ENCODE results near the gene DLG2. TPM values are rescaled to one million over a fixed set of nuclear protein-coding genes. Genes with fewer than 3 reads are reported as not detected.
"Not testable (repeated sequence)": the region's sequence is repeated elsewhere in the genome, so short reads cannot be mapped to it uniquely, and the experiment has no call there.

The DLG2 gene
- total RNA-seq, 1 donor, result 1.3 TPM

DNA sequence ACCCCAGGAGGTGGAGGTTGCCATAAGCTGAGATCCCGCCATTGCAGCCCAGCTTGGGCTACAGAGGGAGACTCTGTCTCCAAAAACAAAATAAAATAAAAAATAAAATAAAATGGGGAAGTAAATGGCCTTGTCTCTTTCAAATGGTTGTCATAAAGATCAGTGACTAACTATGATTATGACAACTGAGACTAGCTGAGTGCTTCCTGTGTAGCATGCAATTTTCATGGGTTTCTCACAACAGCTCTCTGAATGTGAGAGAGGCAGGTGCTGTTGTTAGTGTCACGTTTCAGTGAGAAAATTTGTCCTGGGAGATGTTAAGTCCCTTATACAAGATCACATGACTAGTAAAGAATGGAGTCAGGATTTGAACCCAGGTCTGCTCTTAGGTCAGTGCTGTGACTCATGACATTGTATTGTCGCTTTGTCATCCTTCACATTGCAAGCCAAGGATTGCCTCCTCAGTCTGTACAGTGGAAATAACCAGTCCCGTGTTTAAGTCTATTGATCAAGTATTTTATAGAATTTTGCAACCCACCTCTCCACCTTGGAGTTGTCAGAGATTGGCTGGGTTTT is 2177.7 kb downstream of the DLG2 start:
- TF ChIP-seq, protein P1, sequence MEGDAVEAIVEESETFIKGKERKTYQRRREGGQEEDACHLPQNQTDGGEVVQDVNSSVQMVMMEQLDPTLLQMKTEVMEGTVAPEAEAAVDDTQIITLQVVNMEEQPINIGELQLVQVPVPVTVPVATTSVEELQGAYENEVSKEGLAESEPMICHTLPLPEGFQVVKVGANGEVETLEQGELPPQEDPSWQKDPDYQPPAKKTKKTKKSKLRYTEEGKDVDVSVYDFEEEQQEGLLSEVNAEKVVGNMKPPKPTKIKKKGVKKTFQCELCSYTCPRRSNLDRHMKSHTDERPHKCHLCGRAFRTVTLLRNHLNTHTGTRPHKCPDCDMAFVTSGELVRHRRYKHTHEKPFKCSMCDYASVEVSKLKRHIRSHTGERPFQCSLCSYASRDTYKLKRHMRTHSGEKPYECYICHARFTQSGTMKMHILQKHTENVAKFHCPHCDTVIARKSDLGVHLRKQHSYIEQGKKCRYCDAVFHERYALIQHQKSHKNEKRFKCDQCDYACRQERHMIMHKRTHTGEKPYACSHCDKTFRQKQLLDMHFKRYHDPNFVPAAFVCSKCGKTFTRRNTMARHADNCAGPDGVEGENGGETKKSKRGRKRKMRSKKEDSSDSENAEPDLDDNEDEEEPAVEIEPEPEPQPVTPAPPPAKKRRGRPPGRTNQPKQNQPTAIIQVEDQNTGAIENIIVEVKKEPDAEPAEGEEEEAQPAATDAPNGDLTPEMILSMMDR (IDR thresholded peaks at IDR 0.05; ENCODE audit: insufficient read depth, low read depth, low read length), result no peak
- DNase-seq (ENCODE audit: low read depth), result no peak
- no peak overlapping the region for H3K4me3 ChIP-seq (ENCODE audit: low read depth, low read length)

DNA sequence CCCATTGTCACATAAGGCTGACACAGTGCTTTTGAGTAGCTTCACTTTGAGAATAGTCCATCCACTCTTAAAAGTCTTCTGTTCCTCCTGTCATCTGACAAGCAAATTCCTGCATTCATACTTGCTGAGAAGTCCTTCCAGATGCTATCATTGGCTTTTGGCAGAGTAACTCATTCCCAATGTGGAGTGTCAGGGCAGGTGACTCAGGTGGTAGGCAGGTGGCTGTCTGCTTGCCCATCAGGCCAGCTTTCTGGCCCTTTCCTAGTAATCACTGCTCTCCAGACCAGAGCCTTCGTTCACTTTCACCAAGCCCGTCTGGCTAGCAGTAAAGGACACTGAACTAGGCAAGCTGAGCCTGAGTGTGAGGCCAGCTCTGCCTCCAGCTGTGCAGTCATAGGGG is 2178.5 kb downstream of the DLG2 start:
- no peak overlapping the region for H3K4me3 ChIP-seq (ENCODE audit: low read depth, low read length)
- no peak for DNase-seq (ENCODE audit: low read depth)
- TF ChIP-seq, protein P1 (IDR thresholded peaks at IDR 0.05; ENCODE audit: insufficient read depth, low read depth, low read length), result no peak

DNA sequence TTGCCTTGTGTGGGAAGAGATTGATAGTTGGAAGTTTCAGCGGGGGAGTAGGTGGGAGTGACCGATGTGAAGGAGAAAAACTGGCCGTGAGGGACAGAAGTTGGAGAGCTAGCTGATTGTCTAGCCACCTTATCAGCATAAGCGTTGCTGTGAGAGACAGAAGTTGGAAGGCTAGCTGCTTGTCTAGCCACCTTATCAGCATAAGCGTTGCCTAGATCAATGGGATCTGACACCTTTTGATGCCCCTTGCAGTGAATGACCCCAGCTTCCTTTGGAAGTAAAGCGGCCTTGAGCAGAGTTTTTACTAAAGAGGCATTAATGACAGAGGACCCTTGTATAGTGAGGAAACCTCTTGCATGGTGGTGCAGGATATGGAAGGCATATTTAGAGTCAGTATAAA is 2183.3 kb downstream of the DLG2 start:
- not testable (repeated sequence) for DNase-seq (ENCODE audit: low read depth); H3K4me3 ChIP-seq (ENCODE audit: low read depth, low read length)

DNA sequence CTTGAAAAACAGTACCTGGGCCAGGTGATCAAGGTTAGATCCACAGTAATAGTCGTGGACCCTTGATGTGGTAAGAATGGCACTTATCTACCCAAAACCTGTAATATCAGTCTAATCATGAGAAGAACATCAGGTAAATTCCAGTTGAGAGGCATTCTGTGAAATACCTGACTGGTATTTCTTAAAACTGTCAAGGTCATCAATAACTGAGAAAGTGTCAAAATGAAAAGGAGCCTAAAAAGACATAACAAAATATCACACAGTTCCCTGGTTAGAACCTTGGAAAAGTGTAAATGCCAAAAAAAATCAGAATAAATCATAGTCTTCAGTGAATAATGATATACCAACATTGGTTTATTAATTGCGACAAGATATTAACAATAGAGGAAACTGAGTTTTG is 2185.5 kb downstream of the DLG2 start:
- no peak for DNase-seq (ENCODE audit: low read depth)
- TF ChIP-seq, protein P1 (IDR thresholded peaks at IDR 0.05; ENCODE audit: insufficient read depth, low read depth, low read length), result no peak
- H3K4me3 ChIP-seq (ENCODE audit: low read depth, low read length), result no peak overlapping the region

DNA sequence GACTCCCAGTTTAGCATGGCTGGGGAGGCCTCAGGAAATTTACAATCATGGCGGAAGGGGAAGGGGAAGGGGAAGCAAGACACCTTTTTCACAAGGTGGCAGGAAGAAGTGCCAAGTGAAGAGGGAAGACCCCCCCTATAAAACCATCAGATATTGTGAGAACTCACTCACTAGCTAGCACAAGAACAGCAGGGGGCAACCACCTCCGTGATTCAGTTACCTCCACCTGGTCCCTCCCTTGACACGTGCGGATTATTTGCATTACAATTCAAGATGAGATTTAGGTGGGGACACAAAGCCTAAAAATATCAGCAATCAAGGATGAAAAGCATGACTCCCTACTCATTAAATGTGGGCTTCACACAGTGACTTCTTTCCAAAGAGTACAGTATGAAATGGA is 2186.0 kb downstream of the DLG2 start:
- DNase-seq (ENCODE audit: low read depth), result no peak
- H3K4me3 ChIP-seq (ENCODE audit: low read depth, low read length), result no peak overlapping the region
- TF ChIP-seq, protein P1 (IDR thresholded peaks at IDR 0.05; ENCODE audit: insufficient read depth, low read depth, low read length), result no peak

DNA sequence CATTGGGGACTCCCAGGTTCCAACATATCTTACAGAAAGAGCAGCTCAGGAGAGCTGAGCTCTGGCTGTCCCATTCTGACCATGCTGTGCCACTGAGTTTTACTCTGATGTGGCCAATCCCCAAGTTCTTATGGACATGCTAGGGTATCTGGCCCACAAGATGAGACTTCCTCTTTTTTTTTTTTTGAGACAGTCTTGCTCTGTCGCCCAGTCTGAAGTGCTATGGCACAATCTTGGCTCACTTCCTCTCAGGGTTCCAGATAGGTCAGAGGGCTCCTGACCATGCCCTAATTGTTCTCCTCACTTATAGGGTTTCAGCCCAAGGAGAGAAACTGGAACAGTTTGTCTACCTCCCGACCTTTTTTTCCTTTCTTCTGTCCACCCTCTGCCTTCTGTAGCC is 2188.7 kb downstream of the DLG2 start:
- H3K4me3 ChIP-seq (ENCODE audit: low read depth, low read length), result no peak overlapping the region
- TF ChIP-seq, protein P1 (IDR thresholded peaks at IDR 0.05; ENCODE audit: insufficient read depth, low read depth, low read length), result no peak
- no peak for DNase-seq (ENCODE audit: low read depth)

DNA sequence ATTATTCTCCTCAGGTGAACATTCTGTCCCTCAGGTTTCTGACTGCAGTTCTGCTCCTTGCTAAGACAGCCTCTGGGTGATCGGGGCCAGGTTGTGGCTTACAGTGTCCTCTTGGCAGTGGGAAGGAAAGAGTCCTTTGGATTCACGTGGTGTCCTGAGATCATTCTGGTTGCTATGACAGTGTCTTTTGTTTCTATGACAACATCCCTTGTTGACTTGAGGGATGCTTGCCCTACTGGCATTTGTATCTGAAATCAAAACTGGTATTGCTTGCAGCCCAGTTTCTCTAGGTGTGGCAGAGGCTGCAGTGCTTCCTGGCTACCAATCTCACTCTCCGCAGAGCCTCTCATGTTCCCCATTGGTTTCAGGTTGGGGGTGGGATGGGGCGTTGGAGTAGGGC is 2189.2 kb downstream of the DLG2 start:
- H3K4me3 ChIP-seq (ENCODE audit: low read depth, low read length), result no peak overlapping the region
- TF ChIP-seq, protein P1 (IDR thresholded peaks at IDR 0.05; ENCODE audit: insufficient read depth, low read depth, low read length), result no peak
- DNase-seq (ENCODE audit: low read depth), result no peak
